ENCODE results near the gene COL13A1. TPM values are rescaled to one million over a fixed set of nuclear protein-coding genes. Genes with fewer than 3 reads are reported as not detected.

Gene COL13A1
- total and polyA plus RNA-seq, 4 donors = 0.17 to 0.47 (median 0.18) TPM

DNA sequence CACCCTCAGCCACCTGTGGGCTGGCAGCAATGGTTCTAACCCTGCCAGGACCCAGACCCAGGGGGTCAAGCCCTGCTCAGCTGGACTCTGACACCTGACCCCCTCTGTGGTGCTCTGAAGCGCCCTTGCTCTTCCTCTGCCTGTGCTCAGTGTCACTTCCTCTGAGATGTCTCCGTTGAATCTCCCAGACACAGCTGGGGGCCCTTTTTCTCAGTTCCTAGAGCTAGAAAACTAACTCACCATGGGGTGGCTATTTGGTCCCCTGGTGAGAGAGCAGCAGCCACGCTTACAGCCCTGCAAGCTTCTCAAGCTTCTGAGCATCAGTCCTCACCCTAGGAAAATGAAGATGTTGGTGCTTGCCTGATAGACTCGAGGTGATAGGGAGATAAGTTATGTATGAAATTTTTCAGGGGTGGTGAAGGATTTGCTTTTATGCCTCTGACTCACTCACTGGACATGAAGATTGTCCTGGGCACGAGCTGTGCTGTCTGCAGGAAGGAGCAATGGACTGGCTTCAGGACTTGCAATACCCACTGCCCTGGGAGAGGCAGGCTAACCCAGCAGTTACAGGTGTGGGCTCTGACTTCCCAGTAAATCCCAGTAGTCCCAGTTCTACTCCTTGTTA, 29.6 kb downstream of the COL13A1 start:
- Histone ChIP-seq H3K9ac (ENCODE audit: low read depth in 1 of 2, low read length in 2 of 2) (no peak overlapping the region), H3K27ac (ENCODE audit: low read depth in 1 of 2, low read length in 2 of 2) (no peak overlapping the region), H3K4me3 (ENCODE audit: low read depth in 1 of 3, low read length in 3 of 3) (no peak overlapping the region), H3K9me3 (ENCODE audit: control insufficient read depth in 4 of 4, low read length in 3 of 4) (no peaks in the 10 kb centered on the region), H3K36me3 (ENCODE audit: control insufficient read depth in 4 of 4, insufficient read depth in 3 of 4, low read depth in 1 of 4, low read length in 3 of 4) (no peaks in the 10 kb centered on the region), H3K4me1 (ENCODE audit: control insufficient read depth in 4 of 4, insufficient read depth in 4 of 4, low read length in 3 of 4) (no peaks in the 10 kb centered on the region), H3K27me3 (ENCODE audit: control insufficient read depth in 4 of 4, insufficient read depth in 4 of 4, low read length in 3 of 4) (peaks cover 0 to 2% (median under 1%) of the 10 kb centered on the region in 4 donors)
- 48% methylated on average over 5 of the region's 5 CpGs for WGBS
- no peak for DNase-seq (ENCODE audit: low spot score)
- TF ChIP-seq EGR1 (IDR thresholded peaks at IDR 0.05; ENCODE audit: low read depth in 2 of 2) (no peak), SP1 (IDR thresholded peaks at IDR 0.05) (no peak), RAD21 (IDR thresholded peaks at IDR 0.05) (no peak), FOXA1 (IDR thresholded peaks at IDR 0.05) (no peak), JUND (IDR thresholded peaks at IDR 0.05) (no peak), HNF4G (IDR thresholded peaks at IDR 0.05) (no peak), RXRA (IDR thresholded peaks at IDR 0.05) (no peak), FOXA2 (IDR thresholded peaks at IDR 0.05) (no peak), TAF1 (conservative IDR thresholded peaks at IDR 0.05) (no peak), NR2F2 (IDR thresholded peaks at IDR 0.05) (no peak), YY1 (IDR thresholded peaks at IDR 0.05) (no peak), GABPA (IDR thresholded peaks at IDR 0.05 in 1 of 2, conservative IDR thresholded peaks at IDR 0.05 in 1 of 2) (no peak), HNF4A (conservative IDR thresholded peaks at IDR 0.05) (no peak)
- TF ChIP-seq, protein P1, sequence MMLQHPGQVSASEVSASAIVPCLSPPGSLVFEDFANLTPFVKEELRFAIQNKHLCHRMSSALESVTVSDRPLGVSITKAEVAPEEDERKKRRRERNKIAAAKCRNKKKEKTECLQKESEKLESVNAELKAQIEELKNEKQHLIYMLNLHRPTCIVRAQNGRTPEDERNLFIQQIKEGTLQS (IDR thresholded peaks at IDR 0.05) = no peak
- TF ChIP-seq, protein P2, sequence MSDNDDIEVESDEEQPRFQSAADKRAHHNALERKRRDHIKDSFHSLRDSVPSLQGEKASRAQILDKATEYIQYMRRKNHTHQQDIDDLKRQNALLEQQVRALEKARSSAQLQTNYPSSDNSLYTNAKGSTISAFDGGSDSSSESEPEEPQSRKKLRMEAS (IDR thresholded peaks at IDR 0.05) = no peak
- TF ChIP-seq, protein P3, sequence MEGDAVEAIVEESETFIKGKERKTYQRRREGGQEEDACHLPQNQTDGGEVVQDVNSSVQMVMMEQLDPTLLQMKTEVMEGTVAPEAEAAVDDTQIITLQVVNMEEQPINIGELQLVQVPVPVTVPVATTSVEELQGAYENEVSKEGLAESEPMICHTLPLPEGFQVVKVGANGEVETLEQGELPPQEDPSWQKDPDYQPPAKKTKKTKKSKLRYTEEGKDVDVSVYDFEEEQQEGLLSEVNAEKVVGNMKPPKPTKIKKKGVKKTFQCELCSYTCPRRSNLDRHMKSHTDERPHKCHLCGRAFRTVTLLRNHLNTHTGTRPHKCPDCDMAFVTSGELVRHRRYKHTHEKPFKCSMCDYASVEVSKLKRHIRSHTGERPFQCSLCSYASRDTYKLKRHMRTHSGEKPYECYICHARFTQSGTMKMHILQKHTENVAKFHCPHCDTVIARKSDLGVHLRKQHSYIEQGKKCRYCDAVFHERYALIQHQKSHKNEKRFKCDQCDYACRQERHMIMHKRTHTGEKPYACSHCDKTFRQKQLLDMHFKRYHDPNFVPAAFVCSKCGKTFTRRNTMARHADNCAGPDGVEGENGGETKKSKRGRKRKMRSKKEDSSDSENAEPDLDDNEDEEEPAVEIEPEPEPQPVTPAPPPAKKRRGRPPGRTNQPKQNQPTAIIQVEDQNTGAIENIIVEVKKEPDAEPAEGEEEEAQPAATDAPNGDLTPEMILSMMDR (IDR thresholded peaks at IDR 0.05; ENCODE audit: low read depth, low read length, missing input control) = no peak
- TF ChIP-seq, protein P4, sequence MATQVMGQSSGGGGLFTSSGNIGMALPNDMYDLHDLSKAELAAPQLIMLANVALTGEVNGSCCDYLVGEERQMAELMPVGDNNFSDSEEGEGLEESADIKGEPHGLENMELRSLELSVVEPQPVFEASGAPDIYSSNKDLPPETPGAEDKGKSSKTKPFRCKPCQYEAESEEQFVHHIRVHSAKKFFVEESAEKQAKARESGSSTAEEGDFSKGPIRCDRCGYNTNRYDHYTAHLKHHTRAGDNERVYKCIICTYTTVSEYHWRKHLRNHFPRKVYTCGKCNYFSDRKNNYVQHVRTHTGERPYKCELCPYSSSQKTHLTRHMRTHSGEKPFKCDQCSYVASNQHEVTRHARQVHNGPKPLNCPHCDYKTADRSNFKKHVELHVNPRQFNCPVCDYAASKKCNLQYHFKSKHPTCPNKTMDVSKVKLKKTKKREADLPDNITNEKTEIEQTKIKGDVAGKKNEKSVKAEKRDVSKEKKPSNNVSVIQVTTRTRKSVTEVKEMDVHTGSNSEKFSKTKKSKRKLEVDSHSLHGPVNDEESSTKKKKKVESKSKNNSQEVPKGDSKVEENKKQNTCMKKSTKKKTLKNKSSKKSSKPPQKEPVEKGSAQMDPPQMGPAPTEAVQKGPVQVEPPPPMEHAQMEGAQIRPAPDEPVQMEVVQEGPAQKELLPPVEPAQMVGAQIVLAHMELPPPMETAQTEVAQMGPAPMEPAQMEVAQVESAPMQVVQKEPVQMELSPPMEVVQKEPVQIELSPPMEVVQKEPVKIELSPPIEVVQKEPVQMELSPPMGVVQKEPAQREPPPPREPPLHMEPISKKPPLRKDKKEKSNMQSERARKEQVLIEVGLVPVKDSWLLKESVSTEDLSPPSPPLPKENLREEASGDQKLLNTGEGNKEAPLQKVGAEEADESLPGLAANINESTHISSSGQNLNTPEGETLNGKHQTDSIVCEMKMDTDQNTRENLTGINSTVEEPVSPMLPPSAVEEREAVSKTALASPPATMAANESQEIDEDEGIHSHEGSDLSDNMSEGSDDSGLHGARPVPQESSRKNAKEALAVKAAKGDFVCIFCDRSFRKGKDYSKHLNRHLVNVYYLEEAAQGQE (IDR thresholded peaks at IDR 0.05) = no peak
- TF ChIP-seq, protein P5, sequence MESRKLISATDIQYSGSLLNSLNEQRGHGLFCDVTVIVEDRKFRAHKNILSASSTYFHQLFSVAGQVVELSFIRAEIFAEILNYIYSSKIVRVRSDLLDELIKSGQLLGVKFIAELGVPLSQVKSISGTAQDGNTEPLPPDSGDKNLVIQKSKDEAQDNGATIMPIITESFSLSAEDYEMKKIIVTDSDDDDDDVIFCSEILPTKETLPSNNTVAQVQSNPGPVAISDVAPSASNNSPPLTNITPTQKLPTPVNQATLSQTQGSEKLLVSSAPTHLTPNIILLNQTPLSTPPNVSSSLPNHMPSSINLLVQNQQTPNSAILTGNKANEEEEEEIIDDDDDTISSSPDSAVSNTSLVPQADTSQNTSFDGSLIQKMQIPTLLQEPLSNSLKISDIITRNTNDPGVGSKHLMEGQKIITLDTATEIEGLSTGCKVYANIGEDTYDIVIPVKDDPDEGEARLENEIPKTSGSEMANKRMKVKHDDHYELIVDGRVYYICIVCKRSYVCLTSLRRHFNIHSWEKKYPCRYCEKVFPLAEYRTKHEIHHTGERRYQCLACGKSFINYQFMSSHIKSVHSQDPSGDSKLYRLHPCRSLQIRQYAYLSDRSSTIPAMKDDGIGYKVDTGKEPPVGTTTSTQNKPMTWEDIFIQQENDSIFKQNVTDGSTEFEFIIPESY (IDR thresholded peaks at IDR 0.05) = no peak
